ENCODE measurements around the gene TBC1D22B.
A peak's percentile ranks its signal among the peaks of the same experiment; 100 is the strongest.

Gene TBC1D22B

DNA sequence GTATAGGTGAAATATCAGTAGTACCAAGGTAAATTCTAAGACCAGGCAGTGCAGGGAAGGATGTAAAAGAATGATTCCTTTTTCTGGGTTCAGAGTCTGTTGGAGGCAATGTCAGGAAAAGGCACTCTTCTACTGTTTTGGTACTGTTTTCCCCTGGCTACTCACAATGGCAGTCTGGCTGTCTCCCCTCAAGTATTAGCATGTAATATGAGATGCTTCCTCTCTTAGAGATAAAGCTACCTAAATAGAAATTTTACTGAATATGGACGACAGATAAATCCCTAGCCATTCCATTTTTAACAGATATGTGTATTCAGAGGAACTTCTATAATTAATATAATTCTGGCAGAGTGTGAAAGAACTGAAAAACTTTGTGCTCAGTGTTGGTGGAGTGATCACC is 99.7 kb downstream of the TBC1D22B start:
- no peak for DNase-seq (ENCODE audit: low spot score)

- DNase-seq (ENCODE audit: low spot score), result no peak
Measured at GRCh38 chr6:37357860-37358259, 100.3 kb downstream of the TBC1D22B start.

DNA sequence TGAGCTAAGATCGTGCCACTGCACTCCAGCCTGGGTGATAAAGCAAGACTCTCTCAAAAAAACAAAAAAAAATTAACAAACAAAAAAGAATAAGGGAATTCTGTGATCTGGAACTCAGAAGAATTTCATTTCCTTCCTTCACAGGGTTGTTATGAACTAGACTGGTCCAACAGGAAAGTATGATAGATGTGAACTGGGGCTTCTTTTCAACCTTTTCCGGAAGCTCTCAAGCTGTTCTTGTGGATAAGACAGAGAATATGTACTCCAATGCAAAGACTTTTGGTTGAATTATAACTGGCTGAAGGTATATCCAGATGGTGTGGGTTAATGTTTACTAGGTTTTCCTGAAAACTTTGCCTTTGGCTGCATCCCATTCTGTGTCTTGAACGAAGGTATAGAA is 101.5 kb downstream of the TBC1D22B start:
- DNase-seq (ENCODE audit: low spot score), result no peak

- no peak for DNase-seq (ENCODE audit: low spot score)
Measured at GRCh38 chr6:37362101-37362828, 104.7 kb downstream of the TBC1D22B start.

GRCh38 chr6:37365791-37366190 is 108.2 kb downstream of the TBC1D22B start:
- no peak for DNase-seq (ENCODE audit: low spot score)

DNA sequence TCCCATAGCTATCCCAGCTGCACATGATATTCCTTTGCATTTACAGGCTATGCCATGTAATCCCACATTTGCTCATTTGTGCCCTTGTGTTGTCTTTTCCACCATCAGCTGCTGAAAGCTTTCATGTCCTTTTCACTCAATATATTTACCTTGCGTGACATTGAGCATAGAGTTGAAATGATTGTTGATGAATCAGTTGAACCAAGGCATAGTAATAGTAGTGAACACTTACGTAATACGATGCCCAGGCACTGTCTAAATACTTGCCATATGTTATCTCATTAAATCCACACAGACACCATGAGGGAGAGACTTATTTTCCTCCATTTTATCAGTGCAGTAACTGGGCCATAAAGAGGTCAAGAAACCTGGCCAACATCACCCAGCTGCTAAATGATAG is 109.3 kb downstream of the TBC1D22B start:
- no peak for DNase-seq (ENCODE audit: low spot score)

DNA sequence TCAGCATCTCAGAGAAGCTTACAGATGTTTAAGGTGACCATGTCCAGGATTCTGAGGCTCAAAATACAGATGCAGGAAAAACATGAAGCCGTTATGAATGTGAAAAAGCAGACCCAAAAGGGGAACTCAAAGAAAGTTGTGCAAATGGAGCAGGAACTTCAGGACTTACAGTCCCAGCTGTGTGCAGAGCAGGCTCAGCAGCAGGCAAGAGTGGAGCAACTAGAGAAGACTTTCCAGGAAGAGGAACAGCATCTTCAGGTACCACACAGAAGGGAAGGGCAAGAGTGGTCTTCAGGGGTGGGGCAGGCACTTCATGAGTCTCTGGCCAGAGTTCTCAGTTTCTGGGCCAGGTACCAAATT is 111.4 kb downstream of the TBC1D22B start:
- no peak for DNase-seq (ENCODE audit: low spot score)

- DNase-seq (ENCODE audit: low spot score), result no peak
Measured at GRCh38 chr6:37369321-37370201, 112.0 kb downstream of the TBC1D22B start.

- DNase-seq (ENCODE audit: low spot score), result no peak
Measured at GRCh38 chr6:37371154-37372083, 113.8 kb downstream of the TBC1D22B start.

GRCh38 chr6:37372116-37372515 is 114.5 kb downstream of the TBC1D22B start:
- no peak for DNase-seq (ENCODE audit: low spot score)

GRCh38 chr6:37373822-37374471 is 116.4 kb downstream of the TBC1D22B start:
- no peak for DNase-seq (ENCODE audit: low spot score)

DNA sequence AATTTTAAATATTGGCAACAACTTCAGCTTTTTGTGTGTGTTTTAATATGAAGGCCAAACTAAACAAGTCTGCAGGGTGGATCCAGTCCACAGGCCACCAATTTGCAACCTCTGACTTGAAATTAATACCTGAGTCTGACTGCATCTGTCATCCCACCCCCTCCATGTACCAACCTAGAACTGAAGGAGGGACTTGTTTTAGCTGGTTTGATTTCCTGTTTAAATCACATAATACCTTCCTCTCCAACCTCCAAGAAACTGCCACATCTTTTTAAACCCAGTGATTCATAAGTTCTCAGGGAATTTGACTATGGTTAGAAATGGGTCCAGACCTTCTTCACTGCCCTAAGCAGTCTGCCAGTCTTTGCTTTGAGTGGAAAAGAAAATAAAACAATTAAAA is 117.8 kb downstream of the TBC1D22B start:
- DNase-seq (ENCODE audit: low spot score), result no peak

GRCh38 chr6:37376078-37376743 is 118.6 kb downstream of the TBC1D22B start:
- no peak for DNase-seq (ENCODE audit: low spot score)

GRCh38 chr6:37381579-37381978 is 124.0 kb downstream of the TBC1D22B start:
- DNase-seq (ENCODE audit: low spot score), result peak; percentile 54
